ENCODE data around the gene KCNH6.

GRCh38 chr17:63494300-63494928, 28.7 kb upstream of the KCNH6 start:
- no peak for TF ChIP-seq CTCF (conservative IDR thresholded peaks at IDR 0.05; ENCODE audit: low read length)
- no peak for TF ChIP-seq EZH2phosphoT487 (IDR thresholded peaks at IDR 0.05; ENCODE audit: borderline replicate concordance)

Measured in Loucy (cell line).